ENCODE results near the gene KIF2C. TPM values are rescaled to one million over a fixed set of nuclear protein-coding genes. Genes with fewer than 3 reads are reported as not detected.

Gene KIF2C
- total and polyA plus RNA-seq, 4 donors, result 7.9 to 13.5 (median 11.5) TPM

- peak in 1 of 6 donors; percentile 83 for DNase-seq (ENCODE audit: low read depth in 4 of 6, low spot score in 6 of 6)
- H3K4me3 ChIP-seq (ENCODE audit: low read depth, low read length), result no peak overlapping the region
- 86% methylated on average over 4 of the region's 4 CpGs for WGBS (ENCODE audit: insufficient coverage)
- H3K27ac ChIP-seq (ENCODE audit: low read depth, low read length), result no peak overlapping the region
- H3K36me3 ChIP-seq (ENCODE audit: control insufficient read depth, insufficient read depth, low read length), result no peaks in the 10 kb centered on the region
- peaks cover 8% of the 10 kb centered on the region for H3K4me1 ChIP-seq (ENCODE audit: control insufficient read depth, insufficient read depth, low read length)
- H3K9me3 ChIP-seq (ENCODE audit: control insufficient read depth, insufficient read depth, low read length), result no peaks in the 10 kb centered on the region
- H3K27me3 ChIP-seq (ENCODE audit: control insufficient read depth, insufficient read depth, low read length), result no peaks in the 10 kb centered on the region
Measured at GRCh38 chr1:44717156-44717555, 22.5 kb upstream of the KIF2C start.

GRCh38 chr1:44717653-44718052 is 22.0 kb upstream of the KIF2C start:
- Histone ChIP-seq H3K27ac (ENCODE audit: low read depth, low read length) (no peak overlapping the region), H3K9me3 (ENCODE audit: control insufficient read depth, insufficient read depth, low read length) (no peaks in the 10 kb centered on the region), H3K36me3 (ENCODE audit: control insufficient read depth, insufficient read depth, low read length) (no peaks in the 10 kb centered on the region), H3K4me3 (ENCODE audit: low read depth, low read length) (no peak overlapping the region), H3K27me3 (ENCODE audit: control insufficient read depth, insufficient read depth, low read length) (no peaks in the 10 kb centered on the region), H3K4me1 (ENCODE audit: control insufficient read depth, insufficient read depth, low read length) (peaks cover 8% of the 10 kb centered on the region)
- peak in 1 of 6 donors; percentile 81 for DNase-seq (ENCODE audit: low read depth in 4 of 6, low spot score in 6 of 6)
- WGBS (ENCODE audit: insufficient coverage), result no CpG with 5 or more reads among the region's 1 CpG

GRCh38 chr1:44718091-44718490 is 21.5 kb upstream of the KIF2C start:
- Histone ChIP-seq H3K27ac (ENCODE audit: low read depth, low read length) (no peak overlapping the region), H3K4me1 (ENCODE audit: control insufficient read depth, insufficient read depth, low read length) (peaks cover 8% of the 10 kb centered on the region), H3K4me3 (ENCODE audit: low read depth, low read length) (no peak overlapping the region), H3K27me3 (ENCODE audit: control insufficient read depth, insufficient read depth, low read length) (no peaks in the 10 kb centered on the region), H3K36me3 (ENCODE audit: control insufficient read depth, insufficient read depth, low read length) (no peaks in the 10 kb centered on the region), H3K9me3 (ENCODE audit: control insufficient read depth, insufficient read depth, low read length) (no peaks in the 10 kb centered on the region)
- peak in 1 of 6 donors; percentile 66 for DNase-seq (ENCODE audit: low read depth in 4 of 6, low spot score in 6 of 6)
- WGBS (ENCODE audit: insufficient coverage), result 77% methylated on average over 6 of the region's 6 CpGs

- Histone ChIP-seq H3K36me3 (ENCODE audit: control insufficient read depth, insufficient read depth, low read length) (no peaks in the 10 kb centered on the region), H3K27me3 (ENCODE audit: control insufficient read depth, insufficient read depth, low read length) (no peaks in the 10 kb centered on the region), H3K9me3 (ENCODE audit: control insufficient read depth, insufficient read depth, low read length) (no peaks in the 10 kb centered on the region), H3K4me1 (ENCODE audit: control insufficient read depth, insufficient read depth, low read length) (peaks cover 8% of the 10 kb centered on the region), H3K4me3 (ENCODE audit: low read depth, low read length) (no peak overlapping the region), H3K27ac (ENCODE audit: low read depth, low read length) (no peak overlapping the region)
- peak in 1 of 6 donors; percentile 20 for DNase-seq (ENCODE audit: low read depth in 4 of 6, low spot score in 6 of 6)
- 85% methylated on average over 4 of the region's 5 CpGs for WGBS (ENCODE audit: insufficient coverage)
Measured at GRCh38 chr1:44719318-44719717, 20.3 kb upstream of the KIF2C start.

- no peak for DNase-seq (ENCODE audit: low read depth in 4 of 6, low spot score in 6 of 6)
- 81% methylated on average over 3 of the region's 4 CpGs for WGBS (ENCODE audit: insufficient coverage)
Measured at GRCh38 chr1:44720281-44720680, 19.4 kb upstream of the KIF2C start.

GRCh38 chr1:44721485-44722361 is 17.9 kb upstream of the KIF2C start:
- Histone ChIP-seq H3K27ac (ENCODE audit: low read depth, low read length) (peak overlapping the region; percentile 57), H3K9me3 (ENCODE audit: control insufficient read depth, insufficient read depth, low read length) (no peaks in the 10 kb centered on the region), H3K36me3 (ENCODE audit: control insufficient read depth, insufficient read depth, low read length) (peaks cover 5% of the 10 kb centered on the region), H3K4me1 (ENCODE audit: control insufficient read depth, insufficient read depth, low read length) (peaks cover 8% of the 10 kb centered on the region), H3K4me3 (ENCODE audit: low read depth, low read length) (no peak overlapping the region), H3K27me3 (ENCODE audit: control insufficient read depth, insufficient read depth, low read length) (no peaks in the 10 kb centered on the region)
- 72% methylated on average over 5 of the region's 14 CpGs for WGBS (ENCODE audit: insufficient coverage)
- peak in 1 of 6 donors; percentile 26 for DNase-seq (ENCODE audit: low read depth in 4 of 6, low spot score in 6 of 6)

More at GRCh38 chr1:44720281-44720680, 19.4 kb upstream of the KIF2C start:
- H3K27ac ChIP-seq (ENCODE audit: low read depth, low read length), result no peak overlapping the region
- H3K4me1 ChIP-seq (ENCODE audit: control insufficient read depth, insufficient read depth, low read length), result peaks cover 8% of the 10 kb centered on the region
- H3K9me3 ChIP-seq (ENCODE audit: control insufficient read depth, insufficient read depth, low read length), result no peaks in the 10 kb centered on the region
- H3K27me3 ChIP-seq (ENCODE audit: control insufficient read depth, insufficient read depth, low read length), result no peaks in the 10 kb centered on the region
- no peak overlapping the region for H3K4me3 ChIP-seq (ENCODE audit: low read depth, low read length)
- H3K36me3 ChIP-seq (ENCODE audit: control insufficient read depth, insufficient read depth, low read length), result peaks cover 4% of the 10 kb centered on the region

GRCh38 chr1:44723064-44723463 is 16.6 kb upstream of the KIF2C start:
- Histone ChIP-seq H3K27ac (ENCODE audit: low read depth, low read length) (no peak overlapping the region), H3K9me3 (ENCODE audit: control insufficient read depth, insufficient read depth, low read length) (no peaks in the 10 kb centered on the region), H3K4me3 (ENCODE audit: low read depth, low read length) (no peak overlapping the region), H3K36me3 (ENCODE audit: control insufficient read depth, insufficient read depth, low read length) (peaks cover 5% of the 10 kb centered on the region), H3K27me3 (ENCODE audit: control insufficient read depth, insufficient read depth, low read length) (no peaks in the 10 kb centered on the region), H3K4me1 (ENCODE audit: control insufficient read depth, insufficient read depth, low read length) (peaks cover 4% of the 10 kb centered on the region)
- 87% methylated on average over 5 of the region's 9 CpGs for WGBS (ENCODE audit: insufficient coverage)
- DNase-seq (ENCODE audit: low read depth in 4 of 6, low spot score in 6 of 6), result no peak

- H3K27me3 ChIP-seq (ENCODE audit: control insufficient read depth, insufficient read depth, low read length), result no peaks in the 10 kb centered on the region
- H3K4me3 ChIP-seq (ENCODE audit: low read depth, low read length), result no peak overlapping the region
- no peak overlapping the region for H3K27ac ChIP-seq (ENCODE audit: low read depth, low read length)
- no peak for DNase-seq (ENCODE audit: low read depth in 4 of 6, low spot score in 6 of 6)
- H3K36me3 ChIP-seq (ENCODE audit: control insufficient read depth, insufficient read depth, low read length), result peaks cover 5% of the 10 kb centered on the region
- WGBS (ENCODE audit: insufficient coverage), result 89% methylated on average over 22 of the region's 28 CpGs
- no peaks in the 10 kb centered on the region for H3K4me1 ChIP-seq (ENCODE audit: control insufficient read depth, insufficient read depth, low read length)
- no peaks in the 10 kb centered on the region for H3K9me3 ChIP-seq (ENCODE audit: control insufficient read depth, insufficient read depth, low read length)
Measured at GRCh38 chr1:44723496-44724295, 15.9 kb upstream of the KIF2C start.

GRCh38 chr1:44724296-44724954 is 15.2 kb upstream of the KIF2C start:
- 79% methylated on average over 63 of the region's 64 CpGs for WGBS (ENCODE audit: insufficient coverage)
- Histone ChIP-seq H3K27me3 (ENCODE audit: control insufficient read depth, insufficient read depth, low read length) (no peaks in the 10 kb centered on the region), H3K27ac (ENCODE audit: low read depth, low read length) (no peak overlapping the region), H3K4me1 (ENCODE audit: control insufficient read depth, insufficient read depth, low read length) (no peaks in the 10 kb centered on the region), H3K4me3 (ENCODE audit: low read depth, low read length) (no peak overlapping the region), H3K9me3 (ENCODE audit: control insufficient read depth, insufficient read depth, low read length) (no peaks in the 10 kb centered on the region), H3K36me3 (ENCODE audit: control insufficient read depth, insufficient read depth, low read length) (peaks cover 5% of the 10 kb centered on the region)
- no peak for DNase-seq (ENCODE audit: low read depth in 4 of 6, low spot score in 6 of 6)
